GM12878 (cell line): Measurements from ENCODE around the gene ASAP2. TPM values are rescaled to one million over a fixed set of nuclear protein-coding genes. Genes with fewer than 3 reads are reported as not detected.

ENCODE experiments used
- ATAC-seq: fragments of 200-7000 bp; cut with Tn5 transposase; 3 replicates; pipeline ENCODE4 v1.9.1; 2020; ENCODE audit warnings: mild to moderate bottlenecking, moderate library complexity
- BruUV-seq: library from RNA; stranded (reverse); fragments of 400-500 nt; replicated peaks from 2 replicates; lab custom pipeline; 2021; lab: Mats Ljungman, UMichigan
- CTCF ChIA-PET: fragments of 300-600 bp; sonication (Branson Sonifier 250); formaldehyde crosslinking; extraction: SDS; loops from one replicate; lab custom pipeline; 2021; ENCODE audit warnings: inconsistent platforms; lab: Yijun Ruan, JAX
- POLR2A ChIA-PET: fragments of 350-600 bp; formaldehyde crosslinking; extraction: SDS; loops from one replicate; lab custom pipeline; 2021; ENCODE audit warnings: inconsistent platforms; lab: Charles Lee
- RAD21 ChIA-PET: fragments of 300-600 bp; sonication (Branson Sonifier 250); formaldehyde crosslinking; loops from one replicate; lab custom pipeline; 2023; ENCODE audit warnings: antibody characterized with exemption; ENCODE audit not compliant: unreplicated experiment; lab: Charles Lee
- SMC1A ChIA-PET: fragments of 300-600 bp; sonication (Branson Sonifier 250); formaldehyde crosslinking; loops from one replicate; lab custom pipeline; 2023; ENCODE audit not compliant: unreplicated experiment, uncharacterized antibody; lab: Charles Lee
- DNase-seq: peaks from one replicate; pipeline ENCODE4 v3.0.0-alpha.2; 2011; ENCODE audit warnings: low read depth, low spot score
- FAIRE-seq: peaks from 3 replicates; lab custom pipeline; 2011; peaks lifted over from hg19 to GRCh38; lab: Jason Lieb, UNC
- H2AFZ ChIP-seq: 2 replicates; pipeline ENCODE4 v1.6.0; 2011; ENCODE audit warnings: low read depth, low read length, control low read depth; ENCODE audit not compliant: control insufficient read depth
- H3K27ac ChIP-seq: 2 replicates; pipeline ENCODE4 v1.5.1; 2011; ENCODE audit warnings: control low read depth; ENCODE audit not compliant: control insufficient read depth, insufficient read depth
- H3K27me3 ChIP-seq, 2 experiments: replicated peaks in 1 of 2; 2 replicates each; pipeline versions ENCODE4 v1.6.0 to v1.6.1; 2011; ENCODE audit warnings: low read length in 1 of 2; ENCODE audit not compliant: control insufficient read depth in 2 of 2, insufficient read depth in 2 of 2
- H3K36me3 ChIP-seq, 2 experiments: 2 replicates each; pipeline ENCODE4 v1.5.1; 2011; ENCODE audit warnings: low read length in 1 of 2; ENCODE audit not compliant: control insufficient read depth in 2 of 2, insufficient read depth in 2 of 2
- H3K4me1 ChIP-seq: 2 replicates; pipeline ENCODE4 v1.6.1; 2011; ENCODE audit warnings: mild to moderate bottlenecking, low read length, moderate library complexity, mixed read lengths; ENCODE audit not compliant: control insufficient read depth, insufficient read depth
- H3K4me2 ChIP-seq: 2 replicates; pipeline ENCODE4 v1.6.0; 2011; ENCODE audit warnings: control low read depth; ENCODE audit not compliant: control insufficient read depth, insufficient read depth
- H3K4me3 ChIP-seq: fragments of 200-600 bp; sonication (generic); 2 replicates; pipeline ENCODE4 v1.5.1; 2016
- H3K79me2 ChIP-seq: 2 replicates; pipeline ENCODE4 v1.6.0; 2011; ENCODE audit warnings: low read length; ENCODE audit not compliant: control insufficient read depth, insufficient read depth
- H3K9ac ChIP-seq: 2 replicates; pipeline ENCODE4 v1.8.0; 2011; ENCODE audit warnings: low read length, control low read depth, mixed read lengths; ENCODE audit not compliant: control insufficient read depth, insufficient read depth
- H3K9me3 ChIP-seq: replicated peaks from 3 replicates; pipeline ENCODE4 v1.5.1; 2011; ENCODE audit warnings: mild to moderate bottlenecking, low read length; ENCODE audit not compliant: control insufficient read depth, insufficient read depth
- H4K20me1 ChIP-seq: 2 replicates; pipeline ENCODE4 v1.6.0; 2011; ENCODE audit not compliant: control insufficient read depth, insufficient read depth
- BMI1 ChIP-seq: fragments of 450-650 bp; IDR thresholded peaks from 2 replicates; pipeline ENCODE4 v1.6.1; 2016; ENCODE audit warnings: mild to moderate bottlenecking, moderate library complexity, borderline replicate concordance
- CBX3 ChIP-seq: fragments of 200-600 bp; sonication (generic); IDR thresholded peaks from 2 replicates; pipeline ENCODE4 v1.6.1; 2016; ENCODE audit warnings: low read depth, borderline replicate concordance
- FOS ChIP-seq: IDR thresholded peaks from 3 replicates; pipeline ENCODE4 v1.6.1; 2011; ENCODE audit warnings: borderline replicate concordance; ENCODE audit not compliant: insufficient read length; ENCODE audit errors: extremely low read depth
- IKZF1 ChIP-seq: fragments of 450-650 bp; conservative IDR thresholded peaks from 2 replicates; pipeline ENCODE4 v1.6.1; 2017; ENCODE audit warnings: antibody characterized with exemption, mild to moderate bottlenecking
- IRF4 ChIP-seq: IDR thresholded peaks from 2 replicates; pipeline ENCODE4 v1.6.1; 2011; ENCODE audit warnings: low read depth, low read length
- NR2F1 ChIP-seq: fragments of 450-650 bp; conservative IDR thresholded peaks from 2 replicates; pipeline ENCODE4 v1.6.1; 2017; ENCODE audit warnings: mild to moderate bottlenecking
- POLR2AphosphoS2 ChIP-seq: IDR thresholded peaks from 2 replicates; pipeline ENCODE4 v1.6.1; 2011; ENCODE audit warnings: low read depth, mild to moderate bottlenecking, low read length, improper control_type of control experiment, moderate library complexity
- SIX5 ChIP-seq: IDR thresholded peaks from 2 replicates; pipeline ENCODE4 v1.6.1; 2011; ENCODE audit warnings: mild to moderate bottlenecking, low read depth, low read length, moderate library complexity; ENCODE audit not compliant: severe bottlenecking
- USF1 ChIP-seq: IDR thresholded peaks from 2 replicates; pipeline ENCODE4 v1.6.1; 2011; ENCODE audit warnings: borderline replicate concordance, low read depth, mild to moderate bottlenecking, moderate library complexity, mixed read lengths, low read length; ENCODE audit not compliant: insufficient read depth; ENCODE audit errors: extremely low read length
- ZNF217 ChIP-seq: fragments of 450-650 bp; IDR thresholded peaks from 2 replicates; pipeline ENCODE4 v1.6.1; 2017; ENCODE audit warnings: antibody characterized with exemption, mild to moderate bottlenecking
- ZZZ3 ChIP-seq: IDR thresholded peaks from 2 replicates; pipeline ENCODE4 v1.6.1; 2011; ENCODE audit warnings: low read depth; ENCODE audit not compliant: control insufficient read depth, insufficient read length
- WGBS: methylation state at CpG from one replicate; pipeline ENCODE4 v1.1.6; 2016; ENCODE audit warnings: low lambda C conversion rate; ENCODE audit not compliant: insufficient replicate concordance, insufficient coverage; ENCODE audit errors: missing lambda C conversion rate; 5-methylcytosine and 5-hydroxymethylcytosine counted together
- in situ Hi-C: fragments of 300-500 bp; cut with MboI; formaldehyde crosslinking; loops from 9 replicates; pipeline ENCODE4 v1.14.3; 2018; ENCODE audit warnings: mixed read lengths
- intact Hi-C: fragments of 100-400 bp; cut with micrococcal nuclease; formaldehyde crosslinking; loops from one replicate; pipeline ENCODE4 v1.14.2; 2022; ENCODE audit not compliant: unreplicated experiment
- polyA plus RNA-seq, 11 experiments: library from polyadenylated mRNA; depleted of rRNA in 4 of 11; unstranded in 6 of 11; stranded (reverse) in 5 of 11; fragments of >200 nt; fragmentation: Nextera tagmentation in 4 of 11; fragmentation: Illumina TruSeq in 1 of 11; extraction: Ambion mirVana in 4 of 11; extraction: Trizol in 1 of 11; gene quantifications; 1 replicate in 1 of 11; 2 replicates in 10 of 11; pipeline versions ENCODE4 v1.2.1 to v1.2.3, GENCODE V29; 2011 to 2016; ENCODE audit warnings: inconsistent platforms in 2 of 11, missing spikeins in 2 of 11, low read depth in 1 of 11
- total RNA-seq, 4 experiments: library from RNA; depleted of rRNA in 3 of 4; stranded (reverse); fragments of >200 nt in 3 of 4; fragmentation: Illumina TruSeq in 1 of 4; extraction: Trizol in 1 of 4; gene quantifications; 2 replicates each; pipeline versions ENCODE4 v1.2.1 to v1.2.3, GENCODE V29; 2013 to 2021

Gene ASAP2
- total and polyA plus RNA-seq, 10 of the 15 experiments (the other 5 are each of a cell fraction or from before 2014, with no cell fraction given), result 0.05 to 0.27 (median 0.07) TPM; not detected in 4

GRCh38 chr2:9400268-9401058 lies 193.9 kb downstream of the ASAP2 start:
- DNase-seq (no peak), FAIRE-seq (no peak), ATAC-seq (no peak)
- no TSS peak for BruUV-seq
- Histone ChIP-seq H3K9me3 (no peaks in the 10 kb centered on the region), H3K9ac (no peak overlapping the region), H4K20me1 (no peaks in the 10 kb centered on the region), H3K79me2 (no peaks in the 10 kb centered on the region), H3K27me3 (no peaks in the 10 kb centered on the region), H2AFZ (no peak overlapping the region), H3K4me3 (no peak overlapping the region), H3K4me1 (no peaks in the 10 kb centered on the region), H3K36me3 (no peaks in the 10 kb centered on the region), H3K27ac (no peak overlapping the region), H3K4me2 (no peak overlapping the region)
- RAD21 ChIA-PET, result no interaction called here
- intact Hi-C loops, result no loop called here
- in situ Hi-C loops, result no loop called here
- CTCF ChIA-PET, result no interaction called here
- POLR2A ChIA-PET, result no interaction called here
- no peak for TF ChIP-seq ZNF217
- no peak for TF ChIP-seq BMI1
- no peak for TF ChIP-seq NR2F1
- TF ChIP-seq USF1, result no peak
- no peak for TF ChIP-seq CBX3
- 54% methylated on average over 10 of the region's 12 CpGs for WGBS
- SMC1A ChIA-PET, result no interaction called here

GRCh38 chr2:9401059-9401547 lies 194.5 kb downstream of the ASAP2 start:
- H3K9me3 ChIP-seq, result no peaks in the 10 kb centered on the region
- H3K9ac ChIP-seq, result no peak overlapping the region
- no peaks in the 10 kb centered on the region for H3K4me1 ChIP-seq
- CTCF ChIA-PET, result no interaction called here
- no peak overlapping the region for H3K4me2 ChIP-seq
- in situ Hi-C loops, result no loop called here
- no peak overlapping the region for H3K27ac ChIP-seq
- H3K27me3 ChIP-seq, result no peaks in the 10 kb centered on the region
- H4K20me1 ChIP-seq, result no peaks in the 10 kb centered on the region
- SMC1A ChIA-PET, result interaction anchor here (0.6 kb wide), 1 partner anchor 16 kb away, joined by 3 read pairs; no protein-coding TSS in a partner anchor
- H2AFZ ChIP-seq, result no peak overlapping the region
- no peaks in the 10 kb centered on the region for H3K36me3 ChIP-seq
- RAD21 ChIA-PET, result no interaction called here
- BruUV-seq, result no TSS peak
- H3K4me3 ChIP-seq, result no peak overlapping the region
- no peak for FAIRE-seq
- ATAC-seq, result no peak
- TF ChIP-seq FOS (no peak), ZZZ3 (no peak), IKZF1 (no peak), IRF4 (no peak), SIX5 (no peak), POLR2AphosphoS2 (no peak)
- TF ChIP-seq, all 136 proteins: peak for 0
- intact Hi-C loops, result no loop called here
- H3K79me2 ChIP-seq, result no peaks in the 10 kb centered on the region
- POLR2A ChIA-PET, result no interaction called here
- DNase-seq, result no peak
- 61% methylated on average over 12 of the region's 12 CpGs for WGBS
